ENCODE measurements around the gene SCN8A.

Gene SCN8A

DNA sequence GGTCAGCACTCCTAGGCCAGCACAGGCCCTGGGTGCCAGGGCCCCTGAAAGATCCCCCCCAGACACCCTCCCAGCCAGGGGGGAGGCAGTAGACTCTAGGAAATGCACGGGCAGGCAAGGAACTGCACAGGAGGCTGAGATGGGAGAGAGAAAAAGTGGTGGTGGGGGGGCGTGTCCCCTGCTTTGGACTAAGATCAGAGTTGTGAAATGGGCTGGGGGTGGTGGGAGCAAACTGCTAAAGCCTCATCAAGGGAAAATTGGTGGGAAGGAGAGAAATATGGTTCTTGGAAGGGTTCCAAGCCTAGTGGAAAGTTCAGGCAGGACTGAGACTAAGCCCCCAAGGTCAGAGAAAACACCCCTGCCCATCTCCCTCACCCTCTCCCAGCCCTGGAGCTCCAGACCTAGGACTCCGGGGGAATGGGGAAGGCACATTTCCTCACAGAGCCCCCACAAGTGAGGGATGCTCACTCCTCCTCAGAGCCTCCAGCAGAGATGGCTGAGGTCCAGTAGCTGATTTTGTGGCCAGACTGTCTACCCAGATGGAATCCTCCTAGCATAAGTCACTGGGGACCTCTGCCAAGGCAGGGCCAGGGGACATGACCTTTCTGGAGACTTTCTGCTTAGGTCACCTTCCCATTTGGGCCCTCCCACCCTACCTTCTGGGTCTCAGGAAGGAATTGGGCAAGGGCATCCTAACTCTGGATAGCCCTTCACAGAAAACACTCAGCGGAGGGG is 227.7 kb downstream of the SCN8A start:
- no peak for DNase-seq (ENCODE audit: low read depth in 1 of 2, low spot score in 1 of 2)
- peaks cover 69% of the 10 kb centered on the region for H3K27me3 ChIP-seq (ENCODE audit: insufficient read depth, poor library complexity, severe bottlenecking)
- no peak overlapping the region for H3K4me3 ChIP-seq (replicated peaks; ENCODE audit: insufficient read depth, low read length)
- no peak overlapping the region for H3K27ac ChIP-seq (replicated peaks)
- TF ChIP-seq POLR2AphosphoS5 (IDR thresholded peaks at IDR 0.05; ENCODE audit: low read depth): no peak
- TF ChIP-seq REST (IDR thresholded peaks at IDR 0.05; ENCODE audit: insufficient replicate concordance, low read depth): no peak
- no peak for TF ChIP-seq GABPA (IDR thresholded peaks at IDR 0.05; ENCODE audit: low read depth)
- no peak for TF ChIP-seq SPI1 (IDR thresholded peaks at IDR 0.05; ENCODE audit: borderline replicate concordance, low read depth)
- no peak for TF ChIP-seq CTCF (IDR thresholded peaks at IDR 0.05; ENCODE audit: insufficient read depth, low read length)

GRCh38 chr12:51819736-51820525 is 228.9 kb downstream of the SCN8A start:
- TF ChIP-seq GABPA (IDR thresholded peaks at IDR 0.05; ENCODE audit: low read depth): no peak
- TF ChIP-seq POLR2AphosphoS5 (IDR thresholded peaks at IDR 0.05; ENCODE audit: low read depth): no peak
- no peak for TF ChIP-seq CTCF (IDR thresholded peaks at IDR 0.05; ENCODE audit: insufficient read depth, low read length)
- TF ChIP-seq SPI1 (IDR thresholded peaks at IDR 0.05; ENCODE audit: borderline replicate concordance, low read depth): no peak
- TF ChIP-seq REST (IDR thresholded peaks at IDR 0.05; ENCODE audit: insufficient replicate concordance, low read depth): no peak
- DNase-seq (ENCODE audit: low read depth in 1 of 2, low spot score in 1 of 2): no peak
- H3K27ac ChIP-seq (replicated peaks): no peak overlapping the region
- H3K27me3 ChIP-seq (ENCODE audit: insufficient read depth, poor library complexity, severe bottlenecking): peaks cover 66% of the 10 kb centered on the region
- H3K4me3 ChIP-seq (replicated peaks; ENCODE audit: insufficient read depth, low read length): no peak overlapping the region

- DNase-seq (ENCODE audit: low read depth in 1 of 2, low spot score in 1 of 2): peak; percentile 4 to 28
- TF ChIP-seq REST (IDR thresholded peaks at IDR 0.05; ENCODE audit: insufficient replicate concordance, low read depth) (no peak), GABPA (IDR thresholded peaks at IDR 0.05; ENCODE audit: low read depth) (no peak), POLR2AphosphoS5 (IDR thresholded peaks at IDR 0.05; ENCODE audit: low read depth) (no peak), SPI1 (IDR thresholded peaks at IDR 0.05; ENCODE audit: borderline replicate concordance, low read depth) (no peak), CTCF (IDR thresholded peaks at IDR 0.05; ENCODE audit: insufficient read depth, low read length) (no peak)
- H3K27me3 ChIP-seq (ENCODE audit: insufficient read depth, poor library complexity, severe bottlenecking): peaks cover 57% of the 10 kb centered on the region
- no peak overlapping the region for H3K27ac ChIP-seq (replicated peaks)
- peak overlapping the region; percentile 17 for H3K4me3 ChIP-seq (replicated peaks; ENCODE audit: insufficient read depth, low read length)
These were observed 229.8 kb downstream of the SCN8A start for GRCh38 chr12:51820526-51821439.

Data from HL-60 (cell line).